Epithelial cell of esophagus (primary cell): Measurements from ENCODE around the gene CYP4F11.

Source experiments
- DNase-seq: peaks from one replicate; pipeline ENCODE4 v3.0.0; 2010; ENCODE audit warnings: low read depth
- H3K4me3 ChIP-seq: 2 replicates; pipeline ENCODE4 v1.5.1; 2011; ENCODE audit warnings: mild to moderate bottlenecking, low read length, control low read depth
- TF ChIP-seq, protein P1 (sequence below): IDR thresholded peaks from 2 replicates; pipeline ENCODE4 v1.5.1; 2011; ENCODE audit warnings: low read depth, mild to moderate bottlenecking, low read length, control low read depth, inconsistent platforms; ENCODE audit not compliant: insufficient read depth; ENCODE audit errors: missing control alignments

The CYP4F11 gene

DNA sequence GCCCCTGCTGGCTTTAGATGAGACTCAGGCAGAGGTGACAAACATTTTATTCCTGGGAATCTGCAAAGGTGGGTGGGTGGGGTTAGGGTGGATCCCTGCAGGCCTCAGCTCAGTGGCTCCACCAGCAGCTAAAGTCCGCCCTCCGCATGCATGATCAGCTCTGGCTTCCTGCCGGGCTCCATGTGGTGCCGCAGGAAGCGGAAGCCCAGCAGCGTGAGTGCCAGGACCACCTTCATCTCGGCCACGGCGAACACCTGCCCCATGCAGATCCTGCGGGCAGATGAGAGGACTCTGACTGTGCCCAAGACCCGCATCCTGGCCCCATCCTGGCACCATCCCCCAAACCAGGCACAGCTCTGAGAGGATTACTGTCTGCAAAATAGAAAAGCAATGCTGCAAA, 62.8 kb downstream of the CYP4F11 start:
- no peak for DNase-seq
- TF ChIP-seq, protein P1, sequence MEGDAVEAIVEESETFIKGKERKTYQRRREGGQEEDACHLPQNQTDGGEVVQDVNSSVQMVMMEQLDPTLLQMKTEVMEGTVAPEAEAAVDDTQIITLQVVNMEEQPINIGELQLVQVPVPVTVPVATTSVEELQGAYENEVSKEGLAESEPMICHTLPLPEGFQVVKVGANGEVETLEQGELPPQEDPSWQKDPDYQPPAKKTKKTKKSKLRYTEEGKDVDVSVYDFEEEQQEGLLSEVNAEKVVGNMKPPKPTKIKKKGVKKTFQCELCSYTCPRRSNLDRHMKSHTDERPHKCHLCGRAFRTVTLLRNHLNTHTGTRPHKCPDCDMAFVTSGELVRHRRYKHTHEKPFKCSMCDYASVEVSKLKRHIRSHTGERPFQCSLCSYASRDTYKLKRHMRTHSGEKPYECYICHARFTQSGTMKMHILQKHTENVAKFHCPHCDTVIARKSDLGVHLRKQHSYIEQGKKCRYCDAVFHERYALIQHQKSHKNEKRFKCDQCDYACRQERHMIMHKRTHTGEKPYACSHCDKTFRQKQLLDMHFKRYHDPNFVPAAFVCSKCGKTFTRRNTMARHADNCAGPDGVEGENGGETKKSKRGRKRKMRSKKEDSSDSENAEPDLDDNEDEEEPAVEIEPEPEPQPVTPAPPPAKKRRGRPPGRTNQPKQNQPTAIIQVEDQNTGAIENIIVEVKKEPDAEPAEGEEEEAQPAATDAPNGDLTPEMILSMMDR: no peak
- no peak overlapping the region for H3K4me3 ChIP-seq

DNA sequence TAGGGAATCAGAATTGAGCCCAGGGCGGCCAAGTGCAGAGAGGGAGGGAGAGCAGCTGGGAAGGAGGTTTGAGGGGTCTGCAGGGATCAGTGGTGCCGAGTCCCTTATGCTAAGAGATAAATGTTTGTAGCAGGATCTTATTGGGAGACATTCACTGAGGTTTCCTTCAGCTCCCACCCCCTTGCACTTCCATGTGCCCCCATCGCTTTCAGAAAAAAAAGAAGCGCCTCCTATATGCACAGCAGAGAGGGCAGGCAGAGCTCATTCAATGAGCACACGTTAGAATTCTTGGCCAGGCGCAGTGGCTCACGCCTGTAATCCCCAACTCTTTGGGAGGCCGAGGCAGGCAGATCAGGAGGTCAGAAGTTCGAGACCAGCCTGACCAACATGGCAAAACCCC, 64.5 kb downstream of the CYP4F11 start:
- TF ChIP-seq, protein P1: no peak
- no peak overlapping the region for H3K4me3 ChIP-seq
- DNase-seq: no peak

DNA sequence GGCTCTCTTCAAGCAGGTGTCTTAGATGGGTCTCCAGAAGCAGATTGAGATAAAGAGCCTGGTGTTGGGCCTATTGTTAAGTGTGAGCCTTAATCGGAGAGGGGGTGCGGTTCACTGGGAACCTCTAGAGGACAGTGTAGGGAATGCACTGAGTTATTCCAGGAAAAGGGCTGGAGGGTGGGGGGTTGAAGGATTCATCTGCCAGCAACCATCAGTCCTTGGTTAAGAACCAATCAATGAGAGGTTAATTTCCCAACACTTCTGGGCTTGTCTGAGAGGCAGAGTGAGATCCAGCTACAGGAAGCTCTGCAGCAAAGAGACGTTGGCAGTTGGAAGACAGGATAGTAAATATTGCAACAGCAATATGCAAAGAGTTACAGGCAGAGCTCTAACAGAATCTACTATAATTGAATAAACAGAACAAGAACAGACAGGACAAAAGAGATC, 65.2 kb downstream of the CYP4F11 start:
- peak; percentile 93 for DNase-seq
- no peak overlapping the region for H3K4me3 ChIP-seq
- TF ChIP-seq, protein P1: peak; percentile 91

DNA sequence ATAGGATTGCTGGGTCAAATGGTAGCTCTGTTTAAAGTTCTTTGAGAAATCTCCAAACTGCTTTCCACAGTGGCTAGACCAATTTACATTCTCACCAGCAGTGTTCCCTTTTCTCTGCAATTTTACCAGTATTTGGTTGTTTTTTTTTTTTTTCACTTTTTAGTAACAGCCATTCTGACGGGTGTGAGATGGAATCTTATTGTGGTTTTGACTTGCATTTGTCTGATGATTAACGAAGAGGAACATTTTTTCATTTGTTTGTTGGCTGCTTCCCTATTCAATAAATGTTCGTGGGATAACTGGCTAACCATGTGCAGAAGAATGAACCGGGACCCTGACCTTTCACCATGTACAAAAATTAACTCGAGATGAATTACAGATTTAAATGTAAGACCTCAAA, 67.7 kb downstream of the CYP4F11 start:
- TF ChIP-seq, protein P1: no peak
- DNase-seq: no peak
- no peak overlapping the region for H3K4me3 ChIP-seq

DNA sequence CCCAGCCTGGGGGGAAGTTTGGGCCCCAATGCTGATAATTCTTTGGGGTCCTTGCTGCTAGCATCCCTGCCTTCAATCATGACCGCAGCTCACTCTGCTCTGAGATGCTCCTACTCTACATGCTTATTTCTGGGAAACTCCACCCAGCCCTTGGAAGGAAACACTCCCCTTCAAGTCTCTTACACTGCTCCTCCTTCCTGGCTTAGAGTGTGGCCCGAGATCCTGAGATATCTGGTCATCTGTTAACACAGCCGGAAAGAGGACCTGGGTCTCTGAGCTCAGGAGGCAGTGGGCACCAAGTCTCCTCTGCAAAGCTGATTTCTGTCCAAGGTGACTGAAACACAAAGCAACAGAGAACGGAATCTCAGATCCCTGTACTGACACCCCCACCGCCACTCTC, 69.5 kb downstream of the CYP4F11 start:
- TF ChIP-seq, protein P1: no peak
- DNase-seq: no peak
- no peak overlapping the region for H3K4me3 ChIP-seq

DNA sequence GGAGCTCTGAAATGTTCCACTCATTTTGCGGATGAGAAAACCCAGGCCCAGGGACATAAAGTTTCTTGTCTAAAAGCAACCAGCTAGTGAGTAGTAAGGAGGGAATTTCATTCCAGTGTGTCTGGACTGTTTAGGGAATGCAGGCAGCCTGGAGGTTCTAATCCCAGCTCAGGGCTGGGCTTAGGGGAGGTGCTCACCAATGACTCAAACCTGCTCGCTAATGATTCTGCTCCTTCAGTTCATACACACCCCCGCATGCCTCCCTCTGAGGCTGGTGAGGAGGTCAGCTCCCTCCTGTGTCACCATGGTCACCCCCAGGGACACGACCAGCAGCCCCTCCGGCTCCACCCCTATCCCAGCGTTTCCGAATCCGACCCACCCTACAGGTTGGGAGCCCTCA, 71.1 kb downstream of the CYP4F11 start:
- DNase-seq: peak; percentile 60
- H3K4me3 ChIP-seq: no peak overlapping the region
- TF ChIP-seq, protein P1: no peak

DNA sequence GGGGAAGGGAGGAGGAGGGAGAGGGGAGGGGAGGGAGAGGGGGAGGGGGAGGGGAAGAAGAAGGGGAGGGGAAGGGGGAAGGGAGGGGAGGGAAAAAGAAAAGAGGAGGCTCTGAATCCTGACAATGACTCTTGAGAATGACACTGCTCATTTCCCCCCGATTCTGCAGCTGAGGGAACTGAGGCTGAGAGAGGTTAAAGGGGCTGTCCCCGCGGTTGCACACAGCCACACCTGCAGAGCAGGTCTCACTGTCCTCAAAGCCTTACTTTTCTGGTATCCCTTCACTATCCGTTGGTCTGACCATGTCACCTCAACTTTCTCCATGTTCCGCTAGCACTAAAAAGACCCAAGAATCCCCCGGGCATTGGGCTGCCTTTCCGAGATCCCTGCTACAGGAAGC, 71.9 kb downstream of the CYP4F11 start:
- DNase-seq: no peak
- TF ChIP-seq, protein P1: no peak
- H3K4me3 ChIP-seq: no peak overlapping the region
